OCI-LY7 (cell line): ENCODE data around the gene H3-3A.

Source experiments
- CTCF ChIP-seq: fragments of 200-600 bp; sonication (generic); conservative IDR thresholded peaks from 2 replicates; pipeline ENCODE4 v1.5.1; 2014; ENCODE audit warnings: mild to moderate bottlenecking, antibody characterized with exemption, low read length, moderate library complexity, mixed read lengths
- EZH2phosphoT487 ChIP-seq: fragments of 200-600 bp; sonication (generic); IDR thresholded peaks from 2 replicates; pipeline ENCODE4 v1.6.1; 2018; ENCODE audit warnings: low read depth, borderline replicate concordance, mild to moderate bottlenecking, mixed run types, antibody characterized with exemption, low read length, moderate library complexity, mixed read lengths

DNA sequence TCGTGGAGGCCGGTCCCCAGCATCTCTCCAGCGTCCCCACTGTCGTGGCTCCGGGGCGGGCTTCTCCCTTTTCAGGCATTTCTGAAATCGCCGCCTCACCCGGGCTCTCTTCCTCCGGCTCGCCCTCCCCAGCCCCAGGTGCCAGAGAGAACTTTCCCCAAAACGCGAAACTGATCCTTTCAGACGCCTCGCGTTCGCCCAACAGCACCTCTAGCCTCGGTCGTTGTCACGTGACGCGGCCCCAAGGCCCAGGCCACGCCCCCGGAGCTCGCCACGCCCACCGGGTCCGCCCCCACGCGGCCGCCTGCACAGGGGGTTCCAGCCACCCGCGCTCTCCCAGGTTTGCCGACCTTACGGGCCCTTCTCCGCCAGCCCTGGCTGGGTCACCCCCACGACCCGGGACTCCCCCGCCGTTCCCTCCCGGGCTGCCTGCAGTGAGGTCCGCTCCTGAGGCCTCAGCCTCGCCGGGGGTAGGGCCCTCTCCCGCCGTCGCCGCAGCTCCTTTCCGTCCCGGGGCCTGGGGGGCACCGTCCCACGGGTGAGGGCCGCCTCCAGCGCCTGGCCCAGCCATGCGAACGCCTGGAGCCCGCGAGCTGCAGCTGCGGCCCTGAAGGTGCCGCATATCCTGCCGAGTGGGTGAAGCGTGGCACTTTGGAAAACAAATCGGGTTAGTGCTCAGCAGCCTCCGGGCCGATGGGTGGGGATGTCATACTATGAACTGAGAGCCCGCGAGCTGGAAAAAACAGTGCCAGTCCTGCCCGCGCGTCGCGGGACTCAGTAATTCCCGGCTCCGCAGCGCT, 21.0 kb downstream of the H3-3A start:
- TF ChIP-seq CTCF (no peak; the same call in 1 of the 2 replicates), EZH2phosphoT487 (no peak)
